Endothelial cell (in vitro differentiated cells): ENCODE results near the gene ADGRV1. TPM values are rescaled to one million over a fixed set of nuclear protein-coding genes. Genes with fewer than 3 reads are reported as not detected.
"Not testable (repeated sequence)": the region's sequence is repeated elsewhere in the genome, so short reads cannot be mapped to it uniquely, and the experiment has no call there.

Experiments used
- DNase-seq: peaks from one replicate; pipeline ENCODE4 v3.0.0; 2021; ENCODE audit warnings: low spot score
- H3K27ac Mint-ChIP-seq: one replicate; pipeline ENCODE4 v1.8.0; 2021; ENCODE audit warnings: mixed read lengths, inconsistent platforms; ENCODE audit not compliant: unreplicated experiment
- H3K27me3 Mint-ChIP-seq: one replicate; pipeline ENCODE4 v1.8.0; 2021; ENCODE audit warnings: mild to moderate bottlenecking, moderate library complexity, mixed read lengths, inconsistent platforms; ENCODE audit not compliant: unreplicated experiment
- H3K36me3 Mint-ChIP-seq: one replicate; pipeline ENCODE4 v1.8.0; 2021; ENCODE audit warnings: mild to moderate bottlenecking, low read depth, mixed read lengths, inconsistent platforms; ENCODE audit not compliant: unreplicated experiment
- H3K4me1 Mint-ChIP-seq: one replicate; pipeline ENCODE4 v1.8.0; 2021; ENCODE audit warnings: mild to moderate bottlenecking, mixed read lengths, inconsistent platforms; ENCODE audit not compliant: unreplicated experiment
- H3K4me3 Mint-ChIP-seq: one replicate; pipeline ENCODE4 v1.8.0; 2021; ENCODE audit warnings: mild to moderate bottlenecking, mixed read lengths, inconsistent platforms; ENCODE audit not compliant: unreplicated experiment
- H3K9me3 Mint-ChIP-seq: one replicate; pipeline ENCODE4 v1.8.0; 2021; ENCODE audit warnings: mixed read lengths, inconsistent platforms; ENCODE audit not compliant: unreplicated experiment
- CTCF ChIP-seq: fragments of 200-600 bp; sonication (generic); IDR thresholded peaks from one replicate; pipeline ENCODE4 v1.5.0; 2021; ENCODE audit warnings: antibody characterized with exemption; ENCODE audit not compliant: unreplicated experiment
- total RNA-seq: library from RNA; stranded (reverse); fragmentation: NEBNext Ultra II Directional; extraction: Animal tissue kit (Norgen Biotek cat#: 25700); gene quantifications from one replicate; pipeline ENCODE4 v1.2.1, GENCODE V29; 2021; ENCODE audit not compliant: unreplicated experiment

ADGRV1 gene
- total RNA-seq, 1 donor from 2014 or later: 23.1 TPM

GRCh38 chr5:90800515-90800914 lies 241.9 kb downstream of the ADGRV1 start:
- Mint-ChIP-seq H3K9me3 (peaks cover 12% of the 10 kb centered on the region), H3K36me3 (peaks cover 24% of the 10 kb centered on the region)
- not testable (repeated sequence) for H3K27ac Mint-ChIP-seq, H3K4me3 Mint-ChIP-seq, DNase-seq, H3K27me3 Mint-ChIP-seq, H3K4me1 Mint-ChIP-seq

GRCh38 chr5:90802474-90803317 lies 244.1 kb downstream of the ADGRV1 start:
- Mint-ChIP-seq H3K27ac (no peak overlapping the region), H3K4me3 (no peak overlapping the region)
- peak; percentile 35 for DNase-seq

GRCh38 chr5:90803381-90803780 lies 244.8 kb downstream of the ADGRV1 start:
- H3K36me3 Mint-ChIP-seq: peaks cover under 1% of the 10 kb centered on the region
- TF ChIP-seq CTCF: no peak
- no peak overlapping the region for H3K27ac Mint-ChIP-seq
- H3K4me3 Mint-ChIP-seq: no peak overlapping the region
- peaks cover 3% of the 10 kb centered on the region for H3K4me1 Mint-ChIP-seq
- DNase-seq: no peak
- H3K27me3 Mint-ChIP-seq: no peaks in the 10 kb centered on the region
- no peaks in the 10 kb centered on the region for H3K9me3 Mint-ChIP-seq

More at GRCh38 chr5:90802474-90803317, 244.1 kb downstream of the ADGRV1 start:
- H3K27me3 Mint-ChIP-seq: peaks cover 1% of the 10 kb centered on the region
- peaks cover 3% of the 10 kb centered on the region for H3K36me3 Mint-ChIP-seq
- TF ChIP-seq CTCF: peak; percentile 79
- H3K4me1 Mint-ChIP-seq: peaks cover 3% of the 10 kb centered on the region
- peaks cover 5% of the 10 kb centered on the region for H3K9me3 Mint-ChIP-seq

- Mint-ChIP-seq H3K36me3 (no peaks in the 10 kb centered on the region), H3K27ac (no peak overlapping the region), H3K4me1 (peaks cover 3% of the 10 kb centered on the region), H3K9me3 (no peaks in the 10 kb centered on the region), H3K4me3 (no peak overlapping the region), H3K27me3 (no peaks in the 10 kb centered on the region)
- no peak for TF ChIP-seq CTCF
- DNase-seq: no peak
Observed at GRCh38 chr5:90803876-90804275, 245.3 kb downstream of the ADGRV1 start.

- Mint-ChIP-seq H3K9me3 (no peaks in the 10 kb centered on the region), H3K4me1 (peaks cover 3% of the 10 kb centered on the region), H3K36me3 (no peaks in the 10 kb centered on the region), H3K27me3 (no peaks in the 10 kb centered on the region), H3K27ac (no peak overlapping the region), H3K4me3 (no peak overlapping the region)
- no peak for DNase-seq
- no peak for TF ChIP-seq CTCF
Observed at GRCh38 chr5:90807496-90807895, 248.9 kb downstream of the ADGRV1 start.
